HG03280 (cell line): Measurements from ENCODE around the gene NLRC5.

Experiments used
- ATAC-seq: cut with Tn5 transposase; IDR thresholded peaks from one replicate; pipeline ENCODE4 v1.9.1; 2021; ENCODE audit warnings: mild to moderate bottlenecking, moderate library complexity; ENCODE audit not compliant: unreplicated experiment

NLRC5 gene

DNA sequence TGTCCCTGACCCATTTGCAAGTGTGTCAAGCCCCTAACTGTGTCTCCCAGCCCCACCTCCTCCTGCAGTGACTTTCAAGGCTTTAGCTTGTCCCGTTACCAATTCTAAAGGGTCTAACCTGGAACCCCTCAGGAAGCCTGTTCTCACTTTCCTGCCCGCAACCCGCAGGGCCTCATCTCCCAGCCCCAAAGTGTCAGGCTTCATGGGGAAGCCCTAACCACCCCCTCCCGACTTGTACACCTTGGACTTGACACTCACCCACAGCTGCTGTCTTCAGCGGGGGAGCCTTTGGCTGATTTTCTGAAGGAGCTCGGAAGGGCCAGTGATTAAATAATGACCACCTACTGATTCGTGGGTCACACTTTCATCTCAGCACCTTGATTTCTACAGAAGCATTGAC, 33.1 kb downstream of the NLRC5 start:
- ATAC-seq, result no peak

DNA sequence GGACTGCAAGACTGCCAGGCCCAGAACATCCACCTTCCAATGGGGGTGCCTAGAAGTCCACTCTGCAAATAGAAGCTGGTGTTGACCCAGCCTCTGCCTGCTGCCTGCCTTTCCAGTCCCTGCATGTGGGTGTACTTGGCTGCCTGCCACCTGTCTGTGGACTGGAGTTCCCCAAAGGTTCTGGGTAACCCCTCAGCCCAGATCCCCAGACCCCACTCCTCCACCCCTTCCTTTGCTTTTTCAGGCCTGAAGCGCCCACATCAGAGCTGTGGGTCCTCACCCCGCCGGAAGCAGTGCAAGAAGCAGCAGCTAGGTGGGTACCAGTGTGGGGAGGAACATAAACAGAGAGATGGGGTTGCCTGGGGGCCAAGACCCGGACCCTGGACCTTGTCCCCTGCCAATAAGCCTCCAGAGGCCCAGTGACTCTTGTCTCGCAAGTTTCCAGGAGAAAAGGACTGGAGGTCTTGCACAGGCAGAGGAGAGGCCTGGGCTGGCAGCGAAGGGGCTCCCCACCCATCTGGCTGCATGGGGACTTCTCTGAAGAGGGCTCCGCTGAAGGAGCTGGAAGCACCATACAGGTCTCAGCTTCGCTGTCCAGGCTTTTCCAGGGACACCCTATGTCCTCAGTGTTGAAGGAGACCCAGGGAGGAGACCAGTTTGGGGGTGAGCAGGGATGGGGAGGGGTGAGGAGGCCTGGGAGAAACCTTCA, 34.3 kb downstream of the NLRC5 start:
- no peak for ATAC-seq

DNA sequence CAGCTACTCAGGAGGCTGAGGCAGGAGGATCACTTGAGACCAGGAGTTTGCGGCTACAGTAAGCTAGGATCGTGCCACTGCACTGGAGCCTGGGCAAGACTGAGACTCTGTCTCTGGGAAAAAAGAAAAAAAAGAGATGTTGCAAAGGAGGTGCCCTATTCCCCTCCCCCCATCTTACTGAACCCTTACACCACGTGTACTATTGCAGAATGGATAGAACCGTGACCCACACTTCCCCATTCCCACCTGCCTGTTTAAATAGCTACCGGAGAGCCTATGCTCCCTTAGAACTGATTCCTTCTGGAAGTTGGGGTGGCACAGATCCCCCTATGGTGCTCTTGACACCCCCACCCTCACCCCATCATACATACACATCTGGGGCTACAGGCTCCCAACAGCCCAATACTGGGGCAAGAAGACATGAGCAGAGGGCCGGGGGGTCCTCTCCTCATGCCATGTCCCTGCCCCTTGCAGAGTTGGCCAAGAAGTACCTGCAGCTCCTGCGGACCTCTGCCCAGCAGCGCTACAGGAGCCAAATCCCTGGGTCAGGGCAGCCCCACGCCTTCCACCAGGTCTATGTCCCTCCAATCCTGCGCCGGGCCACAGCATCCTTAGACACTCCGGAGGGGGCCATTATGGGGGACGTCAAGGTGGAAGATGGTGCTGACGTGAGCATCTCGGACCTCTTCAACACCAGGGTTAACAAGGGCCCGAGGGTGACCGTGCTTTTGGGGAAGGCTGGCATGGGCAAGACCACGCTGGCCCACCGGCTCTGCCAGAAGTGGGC, 35.7 kb downstream of the NLRC5 start:
- ATAC-seq, result no peak

DNA sequence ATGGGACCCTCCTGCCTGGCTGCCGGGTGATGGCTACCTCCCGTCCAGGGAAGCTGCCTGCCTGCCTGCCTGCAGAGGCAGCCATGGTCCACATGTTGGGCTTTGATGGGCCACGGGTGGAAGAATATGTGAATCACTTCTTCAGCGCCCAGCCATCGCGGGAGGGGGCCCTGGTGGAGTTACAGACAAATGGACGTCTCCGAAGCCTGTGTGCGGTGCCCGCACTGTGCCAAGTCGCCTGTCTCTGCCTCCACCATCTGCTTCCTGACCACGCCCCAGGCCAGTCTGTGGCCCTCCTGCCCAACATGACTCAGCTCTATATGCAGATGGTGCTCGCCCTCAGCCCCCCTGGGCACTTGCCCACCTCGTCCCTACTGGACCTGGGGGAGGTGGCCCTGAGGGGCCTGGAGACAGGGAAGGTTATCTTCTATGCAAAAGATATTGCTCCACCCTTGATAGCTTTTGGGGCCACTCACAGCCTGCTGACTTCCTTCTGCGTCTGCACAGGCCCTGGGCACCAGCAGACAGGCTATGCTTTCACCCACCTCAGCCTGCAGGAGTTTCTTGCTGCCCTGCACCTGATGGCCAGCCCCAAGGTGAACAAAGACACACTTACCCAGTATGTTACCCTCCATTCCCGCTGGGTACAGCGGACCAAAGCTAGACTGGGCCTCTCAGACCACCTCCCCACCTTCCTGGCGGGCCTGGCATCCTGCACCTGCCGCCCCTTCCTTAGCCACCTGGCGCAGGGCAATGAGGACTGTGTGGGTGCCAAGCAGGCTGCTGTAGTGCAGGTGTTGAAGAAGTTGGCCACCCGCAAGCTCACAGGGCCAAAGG, 36.8 kb downstream of the NLRC5 start:
- ATAC-seq, result no peak

DNA sequence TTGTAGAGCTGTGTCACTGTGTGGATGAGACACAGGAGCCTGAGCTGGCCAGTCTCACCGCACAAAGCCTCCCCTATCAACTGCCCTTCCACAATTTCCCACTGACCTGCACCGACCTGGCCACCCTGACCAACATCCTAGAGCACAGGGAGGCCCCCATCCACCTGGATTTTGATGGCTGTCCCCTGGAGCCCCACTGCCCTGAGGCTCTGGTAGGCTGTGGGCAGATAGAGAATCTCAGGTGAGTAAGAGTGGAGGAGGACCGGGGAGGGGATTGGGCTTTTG, 37.4 kb downstream of the NLRC5 start:
- ATAC-seq, result no peak

DNA sequence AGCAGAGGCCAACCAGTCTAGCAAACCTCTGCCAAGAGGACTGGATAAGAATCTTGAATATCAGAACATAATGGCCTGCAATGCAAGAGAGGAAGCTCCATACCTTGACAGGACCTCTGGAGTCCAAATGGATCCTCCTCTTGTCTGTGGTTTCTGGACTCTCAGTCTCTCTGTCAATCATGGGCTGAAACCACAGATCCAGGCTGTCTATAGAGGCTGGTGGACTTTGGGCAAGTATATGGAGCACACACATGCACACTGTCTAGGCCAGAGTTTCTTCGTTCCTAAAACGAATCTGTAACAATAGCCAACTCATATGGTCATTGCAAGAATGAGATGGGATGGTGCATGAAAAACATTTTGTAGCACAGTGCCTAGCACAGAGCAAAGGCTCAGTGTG, 37.7 kb downstream of the NLRC5 start:
- ATAC-seq, result no peak

DNA sequence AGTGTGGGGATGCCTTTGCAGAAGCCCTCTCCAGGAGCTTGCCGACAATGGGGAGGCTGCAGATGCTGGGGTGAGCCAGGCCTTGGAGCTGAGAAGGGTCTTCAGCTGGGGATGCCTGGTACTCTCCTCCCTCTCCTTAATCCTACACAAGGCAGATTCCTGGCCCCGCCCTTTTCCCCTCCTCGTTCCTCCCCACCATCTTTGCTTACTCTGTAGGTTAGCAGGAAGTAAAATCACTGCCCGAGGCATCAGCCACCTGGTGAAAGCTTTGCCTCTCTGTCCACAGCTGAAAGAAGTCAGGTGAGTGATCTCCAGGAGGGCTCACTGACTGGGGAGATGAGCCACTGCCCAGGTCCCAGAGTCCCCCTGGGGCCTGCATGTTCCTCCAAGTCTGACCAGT, 38.7 kb downstream of the NLRC5 start:
- ATAC-seq, result no peak

DNA sequence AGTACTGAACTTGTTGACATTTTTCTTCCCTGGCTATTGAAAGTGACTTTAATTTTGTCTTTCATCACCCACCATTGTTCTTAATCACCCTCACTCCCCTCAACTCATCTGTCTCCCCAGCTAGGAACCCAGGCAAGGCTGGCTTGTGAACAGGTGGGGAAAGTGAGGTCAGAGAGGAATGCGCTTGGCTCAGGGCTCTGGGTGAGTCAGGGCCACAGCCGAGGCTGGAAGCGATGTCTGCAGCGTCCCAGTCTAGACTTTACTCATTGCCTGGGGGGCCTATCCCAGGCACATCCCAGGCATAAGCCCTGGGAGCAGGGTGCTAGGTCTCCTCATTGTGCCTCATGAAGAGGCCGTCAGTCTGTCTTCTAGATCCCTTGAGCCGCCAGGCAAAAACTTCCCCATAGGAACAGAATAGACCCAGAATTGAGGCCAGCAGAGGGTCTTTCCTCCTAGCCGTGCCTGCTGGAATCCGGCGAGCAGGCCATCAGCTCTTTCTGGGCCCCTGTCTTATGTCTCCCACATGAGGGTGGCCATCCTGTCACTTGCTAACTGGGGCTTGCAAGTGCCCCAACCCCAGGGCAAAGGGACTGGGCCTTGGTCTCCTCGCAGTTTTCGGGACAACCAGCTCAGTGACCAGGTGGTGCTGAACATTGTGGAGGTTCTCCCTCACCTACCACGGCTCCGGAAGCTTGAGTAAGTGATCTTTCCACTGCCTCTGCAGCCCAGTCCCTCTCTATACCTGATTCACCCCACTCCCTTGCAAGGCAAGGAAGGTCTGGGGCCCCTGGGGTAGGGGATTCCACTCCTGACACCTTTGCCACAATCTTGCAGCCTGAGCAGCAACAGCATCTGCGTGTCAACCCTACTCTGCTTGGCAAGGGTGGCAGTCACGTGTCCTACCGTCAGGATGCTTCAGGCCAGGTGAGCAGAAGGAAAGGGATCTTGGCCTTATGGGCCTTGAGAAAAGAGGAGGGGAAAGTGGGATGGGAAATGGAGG, 40.1 kb downstream of the NLRC5 start:
- no peak for ATAC-seq

DNA sequence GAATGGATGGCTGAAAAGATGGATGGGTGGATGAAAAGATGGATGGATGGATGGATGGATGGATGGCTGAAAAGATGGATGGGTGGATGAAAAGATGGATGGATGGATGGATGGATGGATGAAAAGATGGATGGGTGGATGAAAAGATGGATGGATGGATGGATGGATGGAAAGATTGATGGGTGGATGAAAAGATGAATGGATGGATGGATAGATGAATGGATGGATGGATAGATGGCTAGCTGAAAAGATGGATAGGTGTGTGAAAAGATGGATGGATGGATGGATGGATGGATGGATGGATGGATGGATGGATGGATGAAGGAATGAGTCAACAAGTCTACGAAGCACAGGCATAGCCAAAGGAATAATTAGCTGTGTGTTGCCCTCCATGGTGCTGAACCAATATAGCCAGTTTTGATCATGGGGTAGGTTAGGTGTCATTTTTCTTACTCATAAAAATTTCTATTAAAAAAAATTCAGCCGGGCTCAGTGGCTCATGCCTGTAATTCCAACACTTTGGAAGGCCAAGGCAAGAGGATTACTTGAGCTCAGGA, 41.1 kb downstream of the NLRC5 start:
- no peak for ATAC-seq

DNA sequence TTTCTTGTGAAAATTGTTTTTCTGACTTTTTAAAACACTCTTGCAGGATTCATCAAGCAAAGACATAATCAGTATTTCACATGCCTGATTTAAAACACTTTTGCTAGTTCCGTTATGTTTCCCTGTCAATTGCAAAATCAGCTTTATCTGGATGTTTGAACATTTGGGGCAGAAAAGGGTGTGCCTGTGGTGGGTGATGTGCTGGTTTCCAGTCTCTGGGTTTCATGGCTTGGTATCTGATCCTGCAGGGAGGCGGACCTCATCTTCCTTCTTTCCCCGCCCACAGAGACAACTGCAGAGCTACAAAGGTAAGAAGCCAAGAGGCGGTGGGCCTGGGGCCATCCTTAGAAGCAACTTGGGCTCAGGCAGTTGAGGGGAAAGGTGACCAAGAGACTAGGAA, 41.8 kb downstream of the NLRC5 start:
- no peak for ATAC-seq

DNA sequence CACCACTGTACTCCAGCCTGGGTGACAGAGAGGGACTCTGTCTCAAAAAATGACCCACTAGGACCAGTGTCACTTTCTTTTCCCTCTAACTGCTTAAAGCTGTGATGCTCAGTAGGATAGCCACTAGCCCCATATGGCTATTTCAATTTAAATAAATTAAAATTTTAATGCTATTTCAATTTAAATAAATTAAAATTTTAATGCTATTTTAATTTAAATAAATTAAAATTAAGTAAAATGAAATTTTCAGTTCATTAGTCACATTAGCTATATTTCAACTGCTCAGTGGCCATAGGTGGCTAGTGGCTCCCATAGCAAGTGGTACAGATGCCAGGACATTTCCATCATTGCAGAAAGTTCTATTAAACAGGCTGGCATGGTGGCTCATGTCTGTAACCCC, 43.0 kb downstream of the NLRC5 start:
- ATAC-seq, result no peak

DNA sequence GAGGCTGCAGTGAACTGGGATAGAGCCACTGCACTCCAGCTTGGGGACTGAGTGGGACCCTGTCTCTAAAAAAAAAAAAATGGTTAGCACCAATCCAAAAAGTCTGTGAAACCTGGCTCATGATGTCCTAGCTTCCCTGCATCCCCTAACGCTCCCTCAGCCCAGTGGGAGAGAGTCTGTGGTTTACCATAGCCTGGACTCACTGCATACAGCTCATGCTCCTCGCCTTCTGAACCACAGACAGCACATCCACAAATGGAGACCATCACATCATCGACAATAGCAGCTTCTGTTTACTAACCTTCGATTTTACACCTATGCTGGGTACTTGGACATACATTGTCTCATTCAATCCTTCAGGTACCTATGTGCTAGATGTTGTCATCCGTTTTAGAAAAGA, 43.6 kb downstream of the NLRC5 start:
- no peak for ATAC-seq

DNA sequence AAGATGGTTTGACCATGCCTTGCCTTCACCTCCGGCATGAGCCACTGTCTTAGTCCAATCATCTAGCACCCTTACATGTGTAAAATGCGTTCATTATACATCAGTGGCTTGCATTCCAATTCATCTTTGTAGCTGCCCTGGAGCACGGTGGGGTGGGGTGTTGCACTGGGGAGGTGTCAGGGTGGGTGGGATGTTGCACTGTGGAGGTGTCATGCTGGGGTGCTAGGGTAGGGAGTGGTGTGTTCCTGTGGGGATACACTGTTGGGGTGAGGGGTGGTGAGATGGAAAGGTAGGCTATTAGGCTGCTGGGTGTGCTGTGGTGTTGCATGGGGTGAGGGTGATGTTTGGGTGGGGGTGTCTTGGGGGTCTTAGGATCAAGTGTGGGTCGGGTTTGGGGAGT, 47.0 kb downstream of the NLRC5 start:
- no peak for ATAC-seq

DNA sequence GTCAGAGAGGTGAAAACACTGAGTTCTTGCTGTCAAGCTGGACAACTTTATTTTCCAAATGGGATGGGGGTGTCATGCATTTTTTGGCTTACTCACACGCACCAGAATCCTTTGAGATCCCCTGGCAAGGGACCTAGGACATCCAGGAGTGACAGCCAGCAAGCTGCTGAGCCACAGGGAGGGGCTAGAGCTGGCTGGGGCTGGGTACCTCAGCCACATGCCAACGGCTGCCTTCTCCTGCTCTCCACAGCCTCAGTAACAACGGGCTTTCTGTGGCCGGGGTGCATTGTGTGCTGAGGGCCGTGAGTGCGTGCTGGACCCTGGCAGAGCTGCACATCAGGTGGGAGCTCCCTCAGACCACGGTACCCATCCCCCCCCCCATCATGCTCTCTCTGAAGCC, 47.6 kb downstream of the NLRC5 start:
- no peak for ATAC-seq

DNA sequence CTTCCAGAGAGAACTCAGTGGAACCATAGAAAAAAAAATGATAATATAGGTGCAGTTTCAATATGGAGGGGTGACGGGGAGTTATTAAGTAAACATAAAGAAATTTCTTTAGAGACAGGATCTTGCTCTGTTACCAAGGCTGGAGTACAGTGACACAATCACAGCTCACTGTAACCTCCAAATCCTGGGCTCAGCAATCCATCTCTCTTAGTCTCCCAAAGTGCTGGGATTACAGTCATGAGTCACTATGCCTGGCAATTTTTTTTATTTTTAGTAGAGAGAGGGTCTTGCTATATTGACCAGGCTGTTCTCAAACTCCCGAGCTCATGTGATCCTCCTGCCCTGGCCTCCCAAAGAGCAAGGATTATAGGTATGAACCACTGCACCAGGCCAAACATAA, 48.8 kb downstream of the NLRC5 start:
- ATAC-seq, result no peak

DNA sequence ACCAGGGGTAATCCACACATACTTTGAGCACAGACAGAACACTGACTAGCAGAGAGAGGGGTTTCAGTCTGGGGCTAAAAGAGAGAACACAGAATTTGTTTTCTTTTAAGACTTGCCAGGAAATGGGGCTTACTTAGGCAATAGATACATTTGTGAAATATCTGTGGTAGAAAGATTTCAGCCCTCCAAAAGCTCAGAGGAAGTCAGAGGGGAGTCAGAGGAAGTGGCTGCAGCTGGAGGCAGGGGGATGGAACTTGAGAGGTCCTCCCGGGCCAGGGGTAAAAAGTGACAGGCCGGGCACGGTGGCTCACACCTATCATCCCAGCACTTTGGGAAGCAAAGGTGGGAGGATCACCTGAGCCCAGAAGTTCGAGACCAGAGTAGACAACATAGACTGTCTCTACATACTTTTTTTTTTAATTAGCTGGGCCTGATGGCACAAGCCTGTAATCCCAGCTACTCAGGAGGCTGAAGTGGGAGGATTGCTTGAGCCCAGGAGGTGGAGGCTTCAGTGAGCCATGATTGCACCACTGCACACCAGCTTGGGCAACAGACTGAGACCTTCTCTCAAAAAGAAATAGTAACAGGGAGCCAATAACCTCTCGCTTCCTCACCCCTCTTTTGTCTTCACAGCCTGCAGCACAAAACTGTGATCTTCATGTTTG, 49.9 kb downstream of the NLRC5 start:
- ATAC-seq, result no peak

DNA sequence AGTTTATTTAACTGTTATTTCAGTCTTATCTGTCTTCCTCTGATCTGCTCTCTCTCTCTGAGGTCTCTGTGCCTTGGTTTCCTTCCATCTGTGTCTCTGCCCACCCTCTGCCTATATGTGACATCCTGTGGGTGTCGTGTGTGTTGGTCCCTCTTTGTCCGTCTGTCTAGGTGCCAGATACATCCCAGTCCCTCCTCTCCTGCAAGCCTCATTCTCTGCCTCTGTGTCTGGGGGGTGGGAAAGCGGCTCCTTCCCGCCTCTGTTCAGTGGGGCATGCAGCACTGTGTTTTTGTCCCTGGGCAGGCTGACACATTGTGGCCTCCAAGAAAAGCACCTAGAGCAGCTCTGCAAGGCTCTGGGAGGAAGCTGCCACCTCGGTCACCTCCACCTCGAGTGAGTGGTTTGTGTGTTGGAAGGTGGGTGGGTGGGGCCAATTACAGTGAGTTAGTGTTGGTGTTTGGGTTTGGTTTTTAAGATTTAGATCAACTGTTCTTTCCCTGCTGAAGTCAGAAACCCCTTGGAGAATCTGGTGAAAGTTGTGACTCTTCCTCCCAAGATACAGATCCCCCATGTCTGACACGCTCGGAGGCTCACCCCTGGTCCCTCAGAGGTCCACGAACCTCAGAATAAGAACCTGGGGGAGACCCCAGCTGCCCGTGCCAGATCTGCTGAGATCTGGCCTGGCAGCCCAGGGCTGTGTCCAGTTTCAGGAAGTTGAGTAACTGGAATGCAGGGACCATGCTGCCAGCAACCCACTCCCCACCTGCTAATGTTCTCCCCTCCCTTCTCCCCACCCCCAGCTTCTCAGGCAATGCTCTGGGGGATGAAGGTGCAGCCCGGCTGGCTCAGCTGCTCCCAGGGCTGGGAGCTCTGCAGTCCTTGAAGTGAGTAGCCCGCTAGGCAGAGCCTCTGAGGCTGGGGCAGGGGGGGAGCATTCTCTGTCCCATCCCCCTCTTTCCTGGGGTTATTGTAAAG, 52.1 kb downstream of the NLRC5 start:
- peak; percentile 16 for ATAC-seq

DNA sequence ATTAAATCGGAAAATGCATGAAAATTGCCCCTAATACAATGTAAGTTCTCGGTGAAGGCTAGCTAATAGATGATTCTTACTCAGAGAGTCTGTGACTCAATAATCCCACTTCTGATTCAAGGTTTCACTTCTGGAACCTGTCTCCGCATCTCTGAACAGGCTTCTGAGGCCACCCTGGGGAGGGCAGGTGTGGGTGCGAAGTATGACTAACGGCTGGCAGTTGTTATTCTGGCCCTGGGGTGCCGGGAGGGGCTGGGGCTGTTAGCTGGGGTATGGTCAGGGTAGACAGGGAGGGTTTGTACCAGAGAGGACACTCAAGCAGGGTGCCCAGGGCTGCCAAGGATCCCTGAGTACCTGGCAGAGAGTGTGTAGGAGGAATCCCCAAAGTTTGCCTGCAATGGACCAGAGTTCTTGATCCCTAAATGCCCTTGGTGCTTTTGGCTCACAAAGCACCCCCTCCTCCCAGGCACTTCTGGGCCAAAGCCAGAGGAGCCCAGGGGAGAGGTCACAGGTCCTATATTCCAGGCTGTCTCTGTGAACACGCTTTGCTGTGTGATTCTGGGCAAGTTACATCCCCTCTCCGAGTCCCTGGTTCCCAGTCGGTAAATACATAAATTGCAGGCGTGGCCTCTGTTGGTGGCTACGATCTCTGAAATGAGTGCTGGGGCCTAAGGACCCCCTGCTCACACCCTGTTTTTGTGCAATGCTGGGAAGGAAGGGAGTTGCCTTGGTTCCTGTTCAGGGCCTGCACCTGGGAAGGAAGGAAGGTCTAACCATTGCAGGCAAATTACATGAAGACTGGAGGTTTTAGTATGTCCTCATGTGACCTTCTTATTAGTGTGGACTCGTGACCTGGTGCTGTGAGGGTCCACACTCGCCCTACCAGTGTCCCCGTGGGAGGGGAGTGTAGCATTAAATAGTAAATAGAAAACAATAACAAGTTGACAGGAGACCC, 53.1 kb downstream of the NLRC5 start:
- peak; percentile 66 for ATAC-seq
